Nephron progenitor cell (in vitro differentiated cells): ENCODE results near the gene TLL2.

Source experiments
- DNase-seq: peaks from one replicate; pipeline ENCODE4 v3.0.0; 2021
- H3K27ac Mint-ChIP-seq: 2 replicates; pipeline ENCODE4 v1.8.0; 2021; ENCODE audit warnings: mild to moderate bottlenecking, moderate library complexity, mixed read lengths
- H3K27me3 Mint-ChIP-seq: 2 replicates; pipeline ENCODE4 v1.8.0; 2021; ENCODE audit warnings: mild to moderate bottlenecking, low read depth, mixed read lengths; ENCODE audit not compliant: poor library complexity
- H3K36me3 Mint-ChIP-seq: 2 replicates; pipeline ENCODE4 v1.8.0; 2021; ENCODE audit warnings: low read depth, mixed read lengths
- H3K4me1 Mint-ChIP-seq: 2 replicates; pipeline ENCODE4 v1.8.0; 2021; ENCODE audit warnings: mixed read lengths
- H3K4me3 Mint-ChIP-seq: 2 replicates; pipeline ENCODE4 v1.8.0; 2021; ENCODE audit warnings: mild to moderate bottlenecking, moderate library complexity, mixed read lengths
- H3K9me3 Mint-ChIP-seq: 2 replicates; pipeline ENCODE4 v1.8.0; 2021; ENCODE audit warnings: mild to moderate bottlenecking, moderate library complexity, mixed read lengths
- CTCF ChIP-seq: fragments of 200-600 bp; sonication (generic); IDR thresholded peaks from 2 replicates; pipeline ENCODE4 v1.5.0; 2021; ENCODE audit warnings: antibody characterized with exemption

Gene TLL2

GRCh38 chr10:96495544-96495943 is 18.2 kb downstream of the TLL2 start:
- Mint-ChIP-seq H3K27ac (no peak overlapping the region), H3K9me3 (no peaks in the 10 kb centered on the region), H3K36me3 (no peaks in the 10 kb centered on the region), H3K4me3 (no peak overlapping the region), H3K4me1 (no peaks in the 10 kb centered on the region), H3K27me3 (peaks cover 6% of the 10 kb centered on the region)
- DNase-seq = no peak
- no peak for TF ChIP-seq CTCF

- peaks cover 6% of the 10 kb centered on the region for H3K27me3 Mint-ChIP-seq
Observed at GRCh38 chr10:96494694-96495093, 19.0 kb downstream of the TLL2 start.

GRCh38 chr10:96493871-96494525 is 19.7 kb downstream of the TLL2 start:
- no peak for DNase-seq
- Mint-ChIP-seq H3K36me3 (no peaks in the 10 kb centered on the region), H3K4me3 (no peak overlapping the region), H3K27me3 (peaks cover 6% of the 10 kb centered on the region), H3K4me1 (no peaks in the 10 kb centered on the region), H3K9me3 (no peaks in the 10 kb centered on the region), H3K27ac (no peak overlapping the region)
- TF ChIP-seq CTCF = no peak

More at GRCh38 chr10:96494694-96495093, 19.0 kb downstream of the TLL2 start:
- no peak for DNase-seq
- Mint-ChIP-seq H3K9me3 (no peaks in the 10 kb centered on the region), H3K4me3 (no peak overlapping the region), H3K36me3 (no peaks in the 10 kb centered on the region), H3K4me1 (no peaks in the 10 kb centered on the region), H3K27ac (no peak overlapping the region)
- no peak for TF ChIP-seq CTCF

DNA sequence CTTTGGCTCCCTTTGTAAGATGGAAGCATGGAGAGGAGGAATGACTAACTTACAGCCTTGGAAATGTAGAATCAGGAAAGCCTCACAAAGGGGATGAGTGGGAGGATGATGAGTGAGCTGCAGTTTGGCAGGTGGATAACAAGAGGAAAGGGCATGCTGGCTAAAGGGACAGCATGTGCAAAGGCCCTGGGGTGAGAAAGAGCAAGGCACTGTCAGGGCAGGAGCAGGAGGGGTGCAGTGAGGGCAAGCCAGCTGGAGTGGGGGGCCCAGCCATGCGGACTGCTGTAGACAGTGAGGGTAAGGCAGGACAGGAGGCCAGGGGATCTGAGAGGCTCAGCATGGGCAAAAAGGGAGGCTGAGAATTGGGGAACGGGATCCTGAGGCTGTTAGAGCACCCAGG is 20.5 kb downstream of the TLL2 start:
- DNase-seq = no peak
- no peak overlapping the region for H3K4me3 Mint-ChIP-seq

GRCh38 chr10:96491303-96491702 is 22.4 kb downstream of the TLL2 start:
- DNase-seq = no peak

More for the DNA sequence above, 20.5 kb downstream of the TLL2 start:
- H3K27me3 Mint-ChIP-seq = peaks cover 6% of the 10 kb centered on the region
- no peak for TF ChIP-seq CTCF
- no peaks in the 10 kb centered on the region for H3K9me3 Mint-ChIP-seq
- no peaks in the 10 kb centered on the region for H3K4me1 Mint-ChIP-seq
- H3K36me3 Mint-ChIP-seq = no peaks in the 10 kb centered on the region
- no peak overlapping the region for H3K27ac Mint-ChIP-seq

More at GRCh38 chr10:96491303-96491702, 22.4 kb downstream of the TLL2 start:
- Mint-ChIP-seq H3K27ac (no peak overlapping the region), H3K36me3 (no peaks in the 10 kb centered on the region), H3K27me3 (peaks cover 6% of the 10 kb centered on the region), H3K4me3 (no peak overlapping the region), H3K4me1 (peaks cover 6% of the 10 kb centered on the region), H3K9me3 (no peaks in the 10 kb centered on the region)
- TF ChIP-seq CTCF = no peak
